Measurements from ENCODE around the gene WDR88.
"Not testable (repeated sequence)": the region's sequence is repeated elsewhere in the genome, so short reads cannot be mapped to it uniquely, and the experiment has no call there.

Gene WDR88

DNA sequence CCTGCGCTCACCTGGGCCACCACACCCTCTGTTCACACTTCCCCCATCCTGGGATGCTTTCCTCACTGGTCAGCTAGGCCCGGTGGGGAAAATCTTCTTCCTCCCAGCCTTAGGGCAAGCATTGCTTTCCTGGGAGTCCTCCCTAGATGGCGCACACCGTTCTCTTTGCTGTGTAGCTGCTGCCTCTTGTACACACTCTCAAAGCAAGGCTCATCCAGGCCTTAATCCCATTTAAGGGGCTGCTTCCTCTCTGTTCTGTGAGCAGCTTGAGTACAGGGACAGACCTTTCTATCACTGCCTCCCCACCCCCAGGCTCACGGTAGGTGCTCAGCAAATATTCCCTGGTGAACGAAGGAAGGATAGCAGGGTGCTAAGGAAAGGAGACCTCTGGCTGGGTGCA is 82.7 kb downstream of the WDR88 start:
- DNase-seq: no peak

DNA sequence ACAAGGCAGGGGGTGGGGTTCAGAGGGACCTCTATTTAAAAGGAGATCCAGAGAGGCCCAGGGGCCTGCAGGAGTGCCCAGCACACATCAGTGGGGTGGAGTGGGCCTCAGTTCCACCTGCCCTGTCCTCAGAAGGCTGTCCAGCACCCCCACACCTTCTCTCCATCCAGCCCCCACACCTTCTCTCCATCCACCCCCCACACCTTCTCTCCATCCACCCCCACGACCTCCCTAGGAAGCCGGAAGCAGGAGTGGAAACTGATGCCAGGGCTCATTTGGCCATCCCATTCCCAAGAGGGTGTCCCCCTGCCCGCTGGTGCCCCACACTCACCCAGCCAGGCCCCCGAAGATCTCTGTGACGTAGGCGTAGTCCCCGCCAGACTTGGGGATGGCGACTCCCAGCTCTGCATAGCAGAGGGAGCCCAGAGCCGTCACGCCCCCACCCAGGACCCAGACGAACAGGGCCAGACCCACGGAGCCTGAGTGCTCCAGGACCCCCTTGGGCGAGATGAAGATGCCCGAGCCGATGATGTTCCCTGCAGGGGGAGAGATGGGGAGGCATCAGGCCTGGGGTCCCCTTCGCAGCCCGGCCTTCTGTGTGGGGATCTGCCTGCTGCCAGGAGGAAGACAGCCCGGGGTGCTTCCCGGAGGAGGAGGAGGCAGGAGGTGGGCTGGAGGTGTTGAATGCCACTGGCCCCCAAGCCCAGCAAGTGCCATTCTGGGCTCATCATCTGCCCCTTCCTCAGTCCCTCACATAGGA is 83.7 kb downstream of the WDR88 start:
- DNase-seq: no peak

DNA sequence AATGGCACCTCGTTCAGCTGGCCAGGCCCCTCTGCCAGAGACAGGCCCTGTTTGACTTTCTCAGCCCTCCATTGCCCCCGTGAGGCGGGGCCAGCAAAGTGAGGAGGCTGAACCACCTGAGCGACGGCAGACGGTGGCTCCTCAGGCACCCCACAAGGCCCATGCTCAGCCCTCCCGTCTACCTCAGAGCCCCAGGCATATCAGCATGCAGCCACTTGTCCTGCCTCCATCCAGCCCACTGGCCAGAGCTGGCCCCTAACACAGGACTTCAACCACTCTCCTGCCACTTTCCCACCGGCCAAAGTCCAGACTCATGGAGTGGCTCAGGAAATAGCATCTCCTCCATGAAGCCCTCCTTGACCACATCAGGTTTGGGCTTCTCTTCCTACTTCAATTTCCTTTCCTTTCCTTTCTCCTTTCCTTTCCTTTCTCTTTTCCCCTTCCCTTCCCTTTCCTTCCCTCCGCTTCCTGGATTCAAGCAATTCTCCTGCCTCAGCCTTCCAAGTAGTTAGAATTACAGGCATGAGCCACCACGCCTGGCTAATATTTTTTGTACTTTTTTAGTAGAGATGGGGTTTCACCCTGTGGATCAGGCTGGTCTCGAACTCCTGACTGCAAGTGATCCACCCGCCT is 84.4 kb downstream of the WDR88 start:
- no peak for DNase-seq

DNA sequence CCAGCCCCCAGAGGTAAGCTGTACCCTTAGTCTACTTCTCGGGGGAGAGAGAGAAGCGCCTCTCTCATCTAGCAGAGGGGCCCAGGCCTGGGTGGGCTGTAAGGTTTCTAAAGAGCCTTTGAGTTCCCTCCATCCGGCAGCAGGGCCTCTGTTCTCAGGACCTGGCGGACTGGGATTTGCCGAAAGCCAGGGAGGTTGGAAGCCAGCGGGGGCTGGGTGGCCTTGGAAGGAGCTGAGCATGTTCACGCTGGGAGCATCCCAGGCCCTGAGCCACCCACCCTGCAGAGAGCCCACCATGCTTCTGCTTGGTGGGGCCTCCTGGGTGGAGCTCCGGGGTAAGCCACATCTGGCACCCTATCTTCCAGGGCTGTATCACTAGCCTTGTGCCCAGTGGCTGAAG is 86.0 kb downstream of the WDR88 start:
- DNase-seq: no peak

DNA sequence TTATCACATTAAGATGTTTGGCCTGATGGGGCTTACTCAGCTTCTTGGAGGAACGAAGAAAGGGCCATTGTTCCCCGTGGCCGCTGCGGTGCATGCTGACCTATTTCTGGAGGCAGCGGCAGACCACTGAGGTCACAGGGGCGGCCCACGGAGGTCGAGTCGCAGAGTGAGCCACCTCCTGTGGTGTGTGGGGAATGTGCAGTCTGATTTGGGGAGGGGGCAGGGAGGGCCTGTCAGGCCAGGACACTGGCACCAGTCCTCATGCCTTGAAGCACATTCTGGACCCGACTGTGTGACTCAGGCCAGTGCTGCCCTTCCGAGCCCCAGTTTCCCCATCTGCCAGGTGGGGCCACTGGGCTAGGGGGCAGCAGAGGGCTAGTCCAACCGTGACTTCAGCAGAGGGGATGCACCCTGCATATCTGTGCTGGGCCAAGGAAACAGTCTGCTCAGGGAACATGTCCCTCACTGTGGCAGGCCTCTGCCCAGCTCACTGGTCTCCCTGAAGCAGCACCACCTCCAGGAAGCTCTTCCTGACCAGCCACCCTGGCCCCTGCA is 87.4 kb downstream of the WDR88 start:
- DNase-seq: no peak

DNA sequence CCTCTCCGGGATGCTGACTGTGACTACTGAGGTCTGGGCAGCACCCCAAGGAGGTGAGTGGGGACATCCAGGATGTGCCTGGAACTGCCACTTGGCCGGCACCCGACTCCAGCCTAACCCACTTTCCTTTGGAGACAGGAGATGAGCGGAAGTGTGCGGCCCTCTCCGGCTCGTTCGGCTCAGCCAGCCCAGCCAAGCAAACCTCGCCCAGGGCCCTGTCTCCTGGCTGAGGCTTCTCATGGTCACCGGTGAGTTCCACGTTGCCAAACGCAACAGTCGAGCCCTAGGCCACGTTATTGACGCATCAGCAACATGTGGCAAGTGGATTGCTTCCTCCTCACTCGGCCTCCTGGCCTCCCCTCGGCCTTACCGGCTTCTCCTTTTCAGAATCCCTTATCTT is 88.2 kb downstream of the WDR88 start:
- no peak for DNase-seq

DNA sequence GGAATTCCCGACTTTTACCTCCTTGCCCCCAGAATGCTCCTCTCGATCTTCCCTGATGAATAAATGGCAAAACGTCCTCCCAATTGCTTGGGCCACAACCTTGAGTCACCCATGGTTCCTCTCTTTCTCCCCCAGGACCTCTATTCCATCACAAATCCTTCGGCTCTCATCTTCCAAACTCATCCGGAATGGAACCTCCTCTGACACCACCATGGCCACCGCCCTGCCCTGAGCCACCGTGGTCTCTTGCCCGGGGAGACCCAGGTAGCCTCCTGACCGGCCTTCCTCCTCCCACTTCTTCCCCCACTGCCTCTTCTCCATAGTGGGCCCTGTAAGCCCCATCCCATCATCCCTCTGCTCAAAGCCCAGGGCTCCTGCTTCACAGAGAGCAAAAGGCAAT is 88.8 kb downstream of the WDR88 start:
- no peak for DNase-seq

DNA sequence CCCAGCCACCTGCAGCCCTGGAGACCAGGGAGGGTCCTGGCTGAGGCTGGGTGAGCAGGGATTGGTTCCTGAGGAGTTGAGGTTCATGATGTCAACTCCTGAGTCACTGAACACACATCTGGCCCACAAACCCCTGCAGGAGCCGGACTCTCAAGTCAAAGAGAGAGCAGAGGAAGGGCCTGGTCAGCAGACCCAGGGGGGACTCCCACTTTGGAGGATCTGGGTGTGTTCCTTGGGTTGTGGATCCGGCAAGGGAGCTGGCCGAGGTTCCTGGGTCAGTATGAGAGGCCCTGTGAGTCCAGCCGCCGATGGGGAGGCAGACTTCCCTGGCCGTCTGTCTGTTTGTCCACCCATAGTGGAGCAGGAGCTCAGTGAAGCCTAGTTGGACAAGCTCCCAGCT is 89.7 kb downstream of the WDR88 start:
- DNase-seq: no peak

DNA sequence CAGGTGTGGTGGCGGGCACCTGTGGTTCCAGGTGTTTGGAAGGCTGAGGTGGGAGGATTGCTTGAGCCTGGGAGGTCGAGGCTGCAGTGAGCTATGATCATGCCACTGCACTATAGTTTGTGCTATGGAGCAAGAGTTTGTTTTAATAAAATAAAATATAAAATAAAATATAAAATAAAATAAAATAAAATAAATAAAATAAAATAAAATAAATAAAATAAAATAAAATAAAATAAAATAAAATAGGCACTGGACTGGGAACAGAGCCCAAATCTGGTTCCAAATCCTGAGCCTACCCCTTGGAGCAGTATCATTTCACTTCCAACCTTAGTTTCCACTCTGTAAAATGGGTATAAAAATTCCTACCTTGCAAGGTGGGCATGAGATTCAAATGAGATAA is 90.3 kb downstream of the WDR88 start:
- DNase-seq: not testable (repeated sequence)

DNA sequence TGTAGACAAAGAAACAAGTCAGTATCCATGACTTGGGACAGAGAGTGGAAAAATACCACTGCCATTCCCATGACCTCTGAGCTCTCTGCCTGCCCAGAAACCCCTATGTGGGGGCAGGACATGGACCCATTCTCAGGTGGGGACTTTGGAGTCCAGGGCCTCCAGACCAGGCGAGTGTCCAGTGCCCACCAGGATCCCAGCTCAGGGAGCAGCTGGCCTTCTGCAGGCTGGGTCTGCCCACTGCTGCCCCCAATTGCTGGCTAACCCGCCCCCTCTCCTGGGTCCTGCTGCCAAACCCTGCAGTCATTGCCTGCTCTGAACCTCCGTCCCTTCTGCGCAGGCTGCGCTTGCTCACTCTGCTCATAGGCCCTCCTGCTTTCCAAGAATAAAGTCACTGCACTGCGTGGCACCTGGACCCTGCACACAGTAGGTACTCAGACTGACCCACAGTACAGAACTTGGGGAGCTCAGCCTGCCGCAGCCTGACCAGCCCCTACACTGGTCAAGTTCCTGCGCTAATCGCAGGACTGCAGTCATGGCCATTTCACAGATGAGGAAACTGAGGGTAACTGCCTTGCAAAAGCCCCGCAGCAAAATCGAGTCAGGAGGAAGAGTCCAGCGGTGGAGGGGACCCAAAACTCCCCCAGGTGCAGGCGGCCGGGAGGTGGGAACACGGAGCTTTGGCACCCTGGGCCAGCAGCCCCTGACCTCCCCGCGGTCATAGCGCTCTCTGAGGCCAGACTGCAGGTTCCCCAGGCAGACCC is 93.0 kb downstream of the WDR88 start:
- no peak for DNase-seq
